ENCODE data around the gene IFNGR2.
"Not testable (repeated sequence)": the region's sequence is repeated elsewhere in the genome, so short reads cannot be mapped to it uniquely, and the experiment has no call there.

IFNGR2 gene

GRCh38 chr21:33403128-33403785 lies at the start of gene IFNGR2:
Gene IFNGR2, plus strand, starts transcription at chr21:33403413. Its CDS starts 131 bp downstream, at chr21:33403544.
- H3K9ac ChIP-seq (ENCODE audit: low read depth, low read length), result peak within 1 kb of the TSS; percentile 80
- no peaks in the 10 kb centered on the region for H3K36me3 ChIP-seq (ENCODE audit: insufficient read depth, low read length)
- no peaks in the 10 kb centered on the region for H3K9me3 ChIP-seq (ENCODE audit: control insufficient read depth, insufficient read depth, low read length)
- H3K4me1 ChIP-seq (ENCODE audit: insufficient read depth, low read length), result peaks cover 5% of the 10 kb centered on the region

DNA sequence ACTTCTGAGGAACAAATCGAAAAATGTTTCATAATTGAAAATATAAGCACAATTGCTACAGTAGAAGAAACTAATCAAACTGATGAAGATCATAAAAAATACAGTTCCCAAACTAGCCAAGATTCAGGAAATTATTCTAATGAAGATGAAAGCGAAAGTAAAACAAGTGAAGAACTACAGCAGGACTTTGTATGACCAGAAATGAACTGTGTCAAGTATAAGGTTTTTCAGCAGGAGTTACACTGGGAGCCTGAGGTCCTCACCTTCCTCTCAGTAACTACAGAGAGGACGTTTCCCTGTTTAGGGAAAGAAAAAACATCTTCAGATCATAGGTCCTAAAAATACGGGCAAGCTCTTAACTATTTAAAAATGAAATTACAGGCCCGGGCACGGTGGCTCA lies 47.9 kb upstream of the IFNGR2 start:
- Histone ChIP-seq H3K9me3 (ENCODE audit: control insufficient read depth, insufficient read depth, low read length) (no peaks in the 10 kb centered on the region), H3K4me1 (ENCODE audit: insufficient read depth, low read length) (no peaks in the 10 kb centered on the region), H3K36me3 (ENCODE audit: insufficient read depth, low read length) (no peaks in the 10 kb centered on the region), H3K9ac (ENCODE audit: low read depth, low read length) (no peak overlapping the region)

- Histone ChIP-seq H3K4me1 (ENCODE audit: insufficient read depth, low read length) (no peaks in the 10 kb centered on the region), H3K9ac (ENCODE audit: low read depth, low read length) (no peak overlapping the region), H3K9me3 (ENCODE audit: control insufficient read depth, insufficient read depth, low read length) (no peaks in the 10 kb centered on the region), H3K36me3 (ENCODE audit: insufficient read depth, low read length) (no peaks in the 10 kb centered on the region)
These were observed 47.2 kb upstream of the IFNGR2 start for GRCh38 chr21:33355996-33356395.

- Histone ChIP-seq H3K36me3 (ENCODE audit: insufficient read depth, low read length) (no peaks in the 10 kb centered on the region), H3K9me3 (ENCODE audit: control insufficient read depth, insufficient read depth, low read length) (no peaks in the 10 kb centered on the region), H3K9ac (ENCODE audit: low read depth, low read length) (no peak overlapping the region), H3K4me1 (ENCODE audit: insufficient read depth, low read length) (no peaks in the 10 kb centered on the region)
These were observed 46.0 kb upstream of the IFNGR2 start for GRCh38 chr21:33357177-33357576.

DNA sequence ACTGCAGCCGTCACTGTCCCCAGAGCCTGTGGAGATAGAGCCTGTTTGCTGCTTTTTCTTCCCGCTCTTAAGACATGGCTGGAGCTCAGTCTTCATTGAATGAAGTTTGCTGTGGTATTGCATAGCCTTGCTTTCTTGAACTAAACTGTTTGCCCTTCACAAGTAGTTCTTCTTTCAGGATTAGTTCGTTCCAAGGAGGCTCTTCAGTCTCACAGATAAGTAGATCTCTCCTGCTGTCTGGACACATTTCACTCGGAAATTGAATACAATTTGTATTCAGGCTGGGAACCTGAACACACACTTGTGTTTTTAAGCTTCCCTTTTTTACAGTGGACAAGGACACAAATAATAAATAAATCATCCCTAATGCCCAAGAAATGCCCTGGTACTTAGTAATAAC lies 43.8 kb upstream of the IFNGR2 start:
- no peaks in the 10 kb centered on the region for H3K9me3 ChIP-seq (ENCODE audit: control insufficient read depth, insufficient read depth, low read length)
- no peak overlapping the region for H3K9ac ChIP-seq (ENCODE audit: low read depth, low read length)
- peaks cover 5% of the 10 kb centered on the region; the same call in 1 of the 2 replicates for H3K4me1 ChIP-seq (ENCODE audit: insufficient read depth, low read length)
- H3K36me3 ChIP-seq (ENCODE audit: insufficient read depth, low read length), result no peaks in the 10 kb centered on the region

DNA sequence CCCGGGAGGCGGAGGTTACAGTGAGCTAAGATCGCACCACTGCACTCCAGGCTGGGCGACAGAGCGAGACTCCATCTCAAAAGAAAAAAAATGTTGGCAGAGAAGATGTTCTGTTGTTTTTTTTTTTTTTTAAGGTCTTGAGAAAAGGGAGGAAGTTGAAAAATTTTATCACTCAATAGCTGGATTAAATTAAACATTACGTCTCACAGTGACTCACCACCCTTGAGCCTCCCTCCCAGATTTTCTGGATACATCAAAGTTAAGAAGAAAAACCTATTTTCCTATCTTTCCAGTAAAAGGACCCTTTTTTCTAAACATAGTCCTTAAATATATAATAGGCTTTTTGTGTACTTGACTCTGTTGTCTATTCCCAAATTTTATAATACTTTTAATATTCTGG lies 42.9 kb upstream of the IFNGR2 start:
- no peaks in the 10 kb centered on the region for H3K9me3 ChIP-seq (ENCODE audit: control insufficient read depth, insufficient read depth, low read length)
- no peaks in the 10 kb centered on the region for H3K36me3 ChIP-seq (ENCODE audit: insufficient read depth, low read length)
- H3K4me1 ChIP-seq (ENCODE audit: insufficient read depth, low read length), result peaks cover 5% of the 10 kb centered on the region; the same call in 1 of the 2 replicates
- no peak overlapping the region for H3K9ac ChIP-seq (ENCODE audit: low read depth, low read length)

DNA sequence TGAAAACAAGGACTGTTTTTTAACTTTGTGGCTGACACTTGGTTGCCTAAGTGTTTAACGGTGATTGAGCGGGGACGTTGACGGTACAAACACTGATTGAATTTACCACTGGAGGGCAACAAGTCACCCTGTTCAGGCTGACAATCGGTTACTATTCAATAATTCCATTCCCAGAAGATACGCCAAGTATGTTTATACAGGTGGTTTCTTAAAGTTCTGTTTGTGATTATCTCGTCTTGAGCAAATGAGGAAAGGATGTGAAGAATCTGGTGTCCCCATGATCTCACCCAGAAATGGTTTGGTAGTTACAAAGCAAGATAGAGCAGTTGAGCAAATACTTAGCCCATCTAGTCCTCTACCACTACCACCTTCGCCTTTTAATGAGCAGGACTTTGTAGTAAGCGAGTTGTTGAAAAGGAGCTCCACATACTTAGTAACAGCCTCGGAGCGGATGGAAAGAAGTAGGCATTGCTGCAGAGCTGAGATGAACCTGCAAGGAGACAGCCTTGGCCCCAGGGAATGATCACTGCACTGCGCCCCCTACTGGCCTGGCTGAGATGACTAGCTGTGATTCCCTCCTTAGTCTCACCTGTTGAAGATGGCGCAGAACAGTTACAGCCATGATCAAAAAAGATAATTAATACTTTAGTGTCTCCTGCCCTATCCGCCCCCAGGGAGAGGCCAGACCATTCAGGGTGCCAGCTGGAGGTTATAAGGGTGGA lies 42.2 kb upstream of the IFNGR2 start:
- peaks cover 5% of the 10 kb centered on the region; the same call in 1 of the 2 replicates for H3K4me1 ChIP-seq (ENCODE audit: insufficient read depth, low read length)

GRCh38 chr21:33362044-33362555 lies 41.1 kb upstream of the IFNGR2 start:
- peak overlapping the region; percentile 67 for H3K9ac ChIP-seq (ENCODE audit: low read depth, low read length)
- H3K9me3 ChIP-seq (ENCODE audit: control insufficient read depth, insufficient read depth, low read length), result peaks cover 4% of the 10 kb centered on the region
- H3K4me1 ChIP-seq (ENCODE audit: insufficient read depth, low read length), result peaks cover 5% of the 10 kb centered on the region; the same call in 1 of the 2 replicates
- H3K36me3 ChIP-seq (ENCODE audit: insufficient read depth, low read length), result no peaks in the 10 kb centered on the region

More for the DNA sequence above, 42.2 kb upstream of the IFNGR2 start:
- no peaks in the 10 kb centered on the region for H3K36me3 ChIP-seq (ENCODE audit: insufficient read depth, low read length)
- no peaks in the 10 kb centered on the region; the same call in 1 of the 2 replicates for H3K9me3 ChIP-seq (ENCODE audit: control insufficient read depth, insufficient read depth, low read length)
- H3K9ac ChIP-seq (ENCODE audit: low read depth, low read length), result peak overlapping the region; percentile 67; the same call in 1 of the 2 replicates

DNA sequence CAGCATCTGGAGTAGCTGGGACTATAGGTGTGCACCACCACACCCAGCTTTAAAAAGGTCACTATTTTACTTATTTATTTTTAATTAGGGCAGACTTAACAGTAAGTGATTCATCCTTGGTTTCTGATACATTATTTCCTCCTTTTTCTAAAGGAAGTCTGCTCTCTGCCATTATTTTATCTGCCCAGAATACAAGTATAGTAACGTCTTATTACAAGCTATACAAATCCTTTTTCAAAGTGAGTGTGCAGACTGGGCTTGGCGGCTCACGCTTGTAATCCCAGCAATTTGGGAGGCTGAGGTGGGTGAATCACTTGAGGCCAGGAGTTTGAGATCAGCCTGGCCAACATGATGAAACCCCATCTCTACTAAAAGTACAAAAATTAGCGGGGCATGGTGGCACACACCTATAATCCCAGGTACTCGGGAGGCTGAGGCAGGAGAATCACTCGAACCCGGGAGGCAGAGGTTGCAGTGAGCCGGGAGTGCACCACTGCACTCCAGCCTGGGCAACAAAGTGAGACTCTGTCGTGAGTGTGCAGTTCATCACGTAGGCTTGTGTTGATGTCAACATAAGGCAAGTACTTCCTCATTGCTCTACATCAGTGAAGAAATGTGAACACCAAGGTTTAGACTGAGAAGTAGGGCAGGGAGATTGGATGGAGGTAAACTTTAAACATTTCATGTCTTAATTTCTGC lies 39.2 kb upstream of the IFNGR2 start:
- H3K4me1 ChIP-seq (ENCODE audit: insufficient read depth, low read length); H3K9ac ChIP-seq (ENCODE audit: low read depth, low read length); H3K36me3 ChIP-seq (ENCODE audit: insufficient read depth, low read length): not testable (repeated sequence)
- peaks cover 20% of the 10 kb centered on the region for H3K9me3 ChIP-seq (ENCODE audit: control insufficient read depth, insufficient read depth, low read length)

DNA sequence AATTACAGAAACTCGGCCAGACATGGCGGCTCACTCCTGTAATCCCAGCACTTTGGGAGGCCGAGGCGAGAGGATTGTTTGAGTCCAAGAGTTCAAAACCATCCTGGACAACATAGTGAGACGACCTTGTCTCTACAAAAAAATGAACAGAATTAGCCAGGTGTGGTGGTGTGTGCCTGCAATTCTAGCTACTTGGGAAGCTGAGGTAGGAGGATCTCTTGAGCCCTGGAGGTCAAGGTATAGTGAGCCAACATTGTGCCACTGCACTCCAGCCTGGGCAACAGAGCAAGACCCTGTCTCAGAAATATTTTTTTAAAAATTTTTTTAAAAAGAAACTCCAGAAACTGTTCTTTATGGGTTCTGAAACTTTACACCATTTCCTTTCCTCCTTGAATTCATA lies 38.4 kb upstream of the IFNGR2 start:
- Histone ChIP-seq H3K9ac (ENCODE audit: low read depth, low read length) (no peak overlapping the region), H3K9me3 (ENCODE audit: control insufficient read depth, insufficient read depth, low read length) (peaks cover 20% of the 10 kb centered on the region), H3K4me1 (ENCODE audit: insufficient read depth, low read length) (peaks cover 5% of the 10 kb centered on the region; the same call in 1 of the 2 replicates), H3K36me3 (ENCODE audit: insufficient read depth, low read length) (no peaks in the 10 kb centered on the region)

DNA sequence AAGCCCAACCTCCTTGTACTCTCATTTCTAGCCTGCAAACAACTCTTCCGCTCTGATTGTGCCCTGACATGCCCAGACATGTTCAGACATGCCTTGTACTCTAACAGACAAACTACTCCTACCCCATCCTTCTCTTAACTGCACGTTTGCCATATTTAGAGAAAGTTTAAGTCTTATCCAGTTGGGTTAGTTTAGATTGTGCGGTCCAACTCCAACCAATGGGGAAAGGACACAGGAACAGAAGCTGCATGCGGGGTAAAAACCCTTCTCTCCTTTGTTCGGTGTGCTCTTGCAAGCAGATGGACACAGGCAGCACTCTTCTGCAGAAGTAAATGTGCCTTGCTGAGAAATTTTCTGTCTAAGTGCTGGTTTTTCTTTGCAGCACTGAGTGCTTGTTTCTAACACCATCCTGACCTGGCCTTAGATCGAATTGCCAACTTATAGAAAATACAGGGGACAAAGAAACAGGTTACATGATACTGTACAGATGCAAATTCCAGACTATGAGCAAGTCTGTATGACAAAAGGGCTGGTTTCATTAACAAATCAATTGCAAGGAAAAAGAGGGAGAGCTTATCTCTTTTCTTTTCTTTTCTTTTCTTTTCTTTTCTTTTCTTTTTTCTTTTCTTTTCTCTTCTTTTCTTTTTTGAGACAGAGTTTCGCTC lies 35.8 kb upstream of the IFNGR2 start:
- Histone ChIP-seq H3K9me3 (ENCODE audit: control insufficient read depth, insufficient read depth, low read length) (peaks cover 20% of the 10 kb centered on the region), H3K9ac (ENCODE audit: low read depth, low read length) (no peak overlapping the region), H3K4me1 (ENCODE audit: insufficient read depth, low read length) (peaks cover 4% of the 10 kb centered on the region; the same call in 1 of the 2 replicates), H3K36me3 (ENCODE audit: insufficient read depth, low read length) (no peaks in the 10 kb centered on the region)

- Histone ChIP-seq H3K4me1 (ENCODE audit: insufficient read depth, low read length) (no peaks in the 10 kb centered on the region), H3K36me3 (ENCODE audit: insufficient read depth, low read length) (no peaks in the 10 kb centered on the region), H3K9ac (ENCODE audit: low read depth, low read length) (no peak overlapping the region), H3K9me3 (ENCODE audit: control insufficient read depth, insufficient read depth, low read length) (peaks cover 20% of the 10 kb centered on the region)
These were observed 35.1 kb upstream of the IFNGR2 start for GRCh38 chr21:33368124-33368523.

DNA sequence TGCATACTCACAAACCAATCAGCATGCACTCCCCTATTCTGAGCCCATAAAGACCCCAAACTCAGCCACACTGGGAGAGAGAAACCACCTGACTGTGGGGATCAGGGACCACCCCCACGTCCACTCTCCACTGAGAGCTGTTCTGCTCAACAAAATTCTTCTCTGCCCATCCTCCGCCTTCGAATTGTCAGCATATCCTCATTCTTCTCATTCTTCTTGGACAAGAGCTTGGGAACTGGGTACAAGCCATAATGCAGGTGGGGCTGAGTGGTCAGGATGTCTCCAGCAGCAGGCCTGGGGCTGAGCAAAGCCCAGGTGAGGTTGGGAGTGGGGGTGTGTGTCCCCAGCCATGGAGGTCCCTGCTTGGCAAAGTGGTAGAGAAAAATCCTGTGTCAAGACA lies 34.6 kb upstream of the IFNGR2 start:
- Histone ChIP-seq H3K9me3 (ENCODE audit: control insufficient read depth, insufficient read depth, low read length) (peaks cover 20% of the 10 kb centered on the region), H3K36me3 (ENCODE audit: insufficient read depth, low read length) (no peaks in the 10 kb centered on the region), H3K4me1 (ENCODE audit: insufficient read depth, low read length) (no peaks in the 10 kb centered on the region), H3K9ac (ENCODE audit: low read depth, low read length) (no peak overlapping the region)

DNA sequence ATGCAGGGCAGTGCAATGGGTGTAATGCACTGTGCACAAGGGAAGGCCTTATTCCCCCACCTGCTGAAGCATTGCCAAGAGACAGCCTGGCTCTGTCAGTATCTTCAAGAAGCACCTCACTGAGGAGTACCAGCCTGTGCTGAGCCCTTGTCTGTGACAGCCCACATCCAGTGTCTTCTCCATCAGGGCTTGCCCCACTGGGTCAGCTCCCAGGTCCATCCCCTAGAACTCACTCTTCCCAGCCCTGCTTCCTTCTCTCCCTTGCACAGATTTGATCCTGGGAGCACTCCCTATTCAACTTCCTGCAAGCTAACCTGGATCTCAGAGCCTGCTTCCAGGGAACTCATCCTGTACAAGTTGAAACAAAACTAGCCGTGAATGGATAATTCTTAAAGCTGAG lies 33.6 kb upstream of the IFNGR2 start:
- Histone ChIP-seq H3K9ac (ENCODE audit: low read depth, low read length) (no peak overlapping the region), H3K4me1 (ENCODE audit: insufficient read depth, low read length) (no peaks in the 10 kb centered on the region), H3K36me3 (ENCODE audit: insufficient read depth, low read length) (no peaks in the 10 kb centered on the region), H3K9me3 (ENCODE audit: control insufficient read depth, insufficient read depth, low read length) (peaks cover 20% of the 10 kb centered on the region)
